ENCODE data around the gene TFPI2.
"Not testable (repeated sequence)": the region's sequence is repeated elsewhere in the genome, so short reads cannot be mapped to it uniquely, and the experiment has no call there.

The TFPI2 gene

GRCh38 chr7:93890464-93891068, at the start of gene TFPI2:
TSS of gene TFPI2 (minus strand) at chr7:93890753. CDS start at chr7:93890678, 75 bp downstream.
- peak; percentile 23 for DNase-seq

GRCh38 chr7:93938293-93938692, 47.7 kb upstream of the TFPI2 start:
- no peak for DNase-seq

GRCh38 chr7:93937818-93938217, 47.3 kb upstream of the TFPI2 start:
- no peak for DNase-seq

- DNase-seq, result no peak
Measured at GRCh38 chr7:93935102-93935501, 44.5 kb upstream of the TFPI2 start.

- DNase-seq, result no peak
Measured at GRCh38 chr7:93933156-93933555, 42.6 kb upstream of the TFPI2 start.

- no peak for DNase-seq
Measured at GRCh38 chr7:93931655-93932054, 41.1 kb upstream of the TFPI2 start.

- DNase-seq, result no peak
Measured at GRCh38 chr7:93927585-93927984, 37.0 kb upstream of the TFPI2 start.

GRCh38 chr7:93926800-93927199, 36.2 kb upstream of the TFPI2 start:
- DNase-seq, result no peak

- DNase-seq, result no peak
Measured at GRCh38 chr7:93923942-93924341, 33.4 kb upstream of the TFPI2 start.

- DNase-seq, result no peak
Measured at GRCh38 chr7:93923296-93923695, 32.7 kb upstream of the TFPI2 start.

- DNase-seq, result peak; percentile 8
Measured at GRCh38 chr7:93921607-93922566, 31.3 kb upstream of the TFPI2 start, which contains the start of gene GNG11. TSS of gene GNG11 (plus strand) at chr7:93921735. CDS start at chr7:93922138, 403 bp downstream.

GRCh38 chr7:93921186-93921585, 30.6 kb upstream of the TFPI2 start:
- no peak for DNase-seq

GRCh38 chr7:93920496-93921182, 30.1 kb upstream of the TFPI2 start:
- DNase-seq, result no peak

GRCh38 chr7:93916315-93916714, 25.8 kb upstream of the TFPI2 start:
- not testable (repeated sequence) for DNase-seq

GRCh38 chr7:93915888-93916287, 25.3 kb upstream of the TFPI2 start:
- DNase-seq, result not testable (repeated sequence)

- not testable (repeated sequence) for DNase-seq
Measured at GRCh38 chr7:93915206-93915842, 24.8 kb upstream of the TFPI2 start.

GRCh38 chr7:93914581-93915066, 24.1 kb upstream of the TFPI2 start:
- no peak for DNase-seq

- no peak for DNase-seq
Measured at GRCh38 chr7:93913197-93913596, 22.6 kb upstream of the TFPI2 start.

- DNase-seq, result not testable (repeated sequence)
Measured at GRCh38 chr7:93911661-93912060, 21.1 kb upstream of the TFPI2 start.

- not testable (repeated sequence) for DNase-seq
Measured at GRCh38 chr7:93911242-93911641, 20.7 kb upstream of the TFPI2 start.

GRCh38 chr7:93910076-93910994, 19.8 kb upstream of the TFPI2 start:
- DNase-seq, result no peak

GRCh38 chr7:93906267-93906666, 15.7 kb upstream of the TFPI2 start, which contains the start of gene GNGT1:
TSS of gene GNGT1 (plus strand) at chr7:93906567. CDS start at chr7:93906747, 180 bp downstream.
- no peak for DNase-seq

All from DMS79 (cell line).